Effector memory CD8-positive, alpha-beta T cell (primary cell): Measurements from ENCODE around the gene ADAMTS2.

Experiments
- ATAC-seq: fragments of 150-1000 bp; cut with Tn5 transposase; replicated peaks from 2 replicates; pipeline ENCODE4 v1.10.0; 2021; ENCODE audit warnings: mild to moderate bottlenecking, moderate library complexity
- DNase-seq, 3 experiments: peaks; one replicate each; pipeline ENCODE4 v3.0.0; 2021
- H3K27ac Mint-ChIP-seq, 2 donors: one replicate each; pipeline ENCODE4 v1.8.0; 2022; ENCODE audit warnings: mild to moderate bottlenecking in 2 of 2, mixed read lengths in 2 of 2, moderate library complexity in 2 of 2
- H3K27me3 Mint-ChIP-seq, 2 donors: one replicate each; pipeline ENCODE4 v1.8.0; 2022; ENCODE audit warnings: mixed read lengths in 2 of 2
- H3K36me3 Mint-ChIP-seq: one replicate; pipeline ENCODE4 v1.8.0; 2022; ENCODE audit warnings: mild to moderate bottlenecking, moderate library complexity, mixed read lengths; ENCODE audit not compliant: insufficient read depth
- H3K4me1 Mint-ChIP-seq, 2 donors: one replicate each; pipeline ENCODE4 v1.8.0; 2022; ENCODE audit warnings: low read depth in 2 of 2, mixed read lengths in 2 of 2
- H3K4me3 Mint-ChIP-seq, 2 donors: one replicate each; pipeline ENCODE4 v1.8.0; 2022; ENCODE audit warnings: mild to moderate bottlenecking in 2 of 2, mixed read lengths in 2 of 2, moderate library complexity in 2 of 2
- H3K9me3 Mint-ChIP-seq, 2 donors: one replicate each; pipeline ENCODE4 v1.8.0; 2022; ENCODE audit warnings: mixed read lengths in 2 of 2

ADAMTS2 gene

GRCh38 chr5:179227580-179228311, 117.5 kb downstream of the ADAMTS2 start:
- no peak overlapping the region for H3K27ac Mint-ChIP-seq
- no peak for ATAC-seq

DNA sequence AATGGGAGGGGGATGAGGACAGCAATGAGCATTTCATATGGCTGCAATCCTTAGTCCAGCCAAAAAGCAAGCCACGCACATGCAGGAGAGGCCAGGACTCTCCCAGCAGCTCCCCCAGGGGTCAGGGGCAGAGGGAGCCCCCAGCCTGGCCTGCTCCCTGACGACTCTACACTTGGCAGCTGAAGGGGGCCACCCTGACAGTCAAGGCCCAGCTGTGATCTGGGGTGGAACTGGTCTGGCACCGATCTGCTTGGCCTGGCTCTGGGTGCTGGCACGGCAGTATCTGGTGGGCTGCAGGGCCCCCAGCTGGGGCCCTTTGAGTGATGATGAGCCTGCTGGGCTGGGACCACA, 118.1 kb downstream of the ADAMTS2 start:
- no peak for ATAC-seq
- peaks cover 7 to 8% of the 10 kb centered on the region in 2 donors for H3K9me3 Mint-ChIP-seq

More at GRCh38 chr5:179227580-179228311, 117.5 kb downstream of the ADAMTS2 start:
- H3K4me1 Mint-ChIP-seq, result no peaks in the 10 kb centered on the region
- peaks cover 7 to 8% of the 10 kb centered on the region in 2 donors for H3K9me3 Mint-ChIP-seq
- H3K36me3 Mint-ChIP-seq, result peaks cover 3% of the 10 kb centered on the region
- no peak overlapping the region for H3K4me3 Mint-ChIP-seq
- peaks cover 0 to 41% of the 10 kb centered on the region in 2 donors for H3K27me3 Mint-ChIP-seq
- no peak for DNase-seq

GRCh38 chr5:179226696-179227095, 118.6 kb downstream of the ADAMTS2 start:
- DNase-seq, result no peak
- H3K4me1 Mint-ChIP-seq, result no peaks in the 10 kb centered on the region
- H3K27me3 Mint-ChIP-seq, result peaks cover 0 to 36% of the 10 kb centered on the region in 2 donors
- no peak for ATAC-seq
- H3K36me3 Mint-ChIP-seq, result peaks cover 3% of the 10 kb centered on the region
- H3K4me3 Mint-ChIP-seq, result no peak overlapping the region
- H3K27ac Mint-ChIP-seq, result no peak overlapping the region
- H3K9me3 Mint-ChIP-seq, result peaks cover 7 to 8% of the 10 kb centered on the region in 2 donors

More for the DNA sequence above, 118.1 kb downstream of the ADAMTS2 start:
- Mint-ChIP-seq H3K27ac (no peak overlapping the region), H3K4me3 (no peak overlapping the region), H3K27me3 (peaks cover 0 to 36% of the 10 kb centered on the region in 2 donors), H3K36me3 (peaks cover 3% of the 10 kb centered on the region), H3K4me1 (no peaks in the 10 kb centered on the region)
- no peak for DNase-seq

DNA sequence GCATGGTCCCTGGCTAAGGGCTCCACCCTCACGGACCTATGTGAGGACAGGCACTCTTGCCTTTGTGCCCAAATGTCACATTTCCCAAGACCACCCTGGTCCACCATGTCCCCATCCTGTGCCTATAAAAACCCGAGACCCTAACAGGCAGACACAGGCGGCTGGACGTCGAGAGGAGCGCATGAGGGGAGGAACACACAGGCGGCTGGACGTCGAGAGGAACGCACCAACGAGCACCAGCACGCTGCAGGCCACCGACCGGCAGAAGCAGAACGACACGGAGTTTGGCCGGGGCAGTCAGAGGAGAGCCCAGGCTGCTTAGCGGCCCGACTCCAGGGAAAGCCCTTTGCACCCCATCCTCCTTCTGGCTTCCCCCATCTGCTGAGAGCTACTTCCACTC, 119.9 kb downstream of the ADAMTS2 start:
- ATAC-seq (no peak), DNase-seq (no peak)
- H3K27me3 Mint-ChIP-seq, result peaks cover 4 to 42% of the 10 kb centered on the region in 2 donors
- H3K27ac Mint-ChIP-seq, result no peak overlapping the region
- peaks cover 3% of the 10 kb centered on the region for H3K36me3 Mint-ChIP-seq
- H3K4me1 Mint-ChIP-seq, result no peaks in the 10 kb centered on the region
- H3K9me3 Mint-ChIP-seq, result peaks cover 7 to 8% of the 10 kb centered on the region in 2 donors
- no peak overlapping the region for H3K4me3 Mint-ChIP-seq

DNA sequence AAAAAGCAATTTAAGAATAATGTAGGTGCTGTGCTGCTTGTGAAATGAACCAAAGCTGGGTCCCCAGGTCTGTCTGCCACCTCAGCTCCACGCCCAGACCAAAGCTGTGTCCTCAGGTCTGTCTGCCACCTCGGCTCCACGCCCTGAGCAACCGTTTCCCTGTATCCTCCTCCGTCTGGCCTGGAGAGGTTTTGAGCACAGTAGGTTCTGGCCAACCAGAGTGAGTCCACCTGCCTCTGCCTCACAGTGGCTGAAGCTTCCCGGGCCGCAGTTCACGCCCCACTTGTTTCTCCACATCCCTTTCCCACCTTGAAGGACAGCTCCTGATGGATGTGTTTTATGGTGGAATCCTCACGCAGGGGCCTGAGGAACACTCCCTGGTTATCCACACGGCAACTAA, 120.5 kb downstream of the ADAMTS2 start:
- peaks cover 7 to 8% of the 10 kb centered on the region in 2 donors for H3K9me3 Mint-ChIP-seq
- ATAC-seq (no peak), DNase-seq (no peak)
- H3K27ac Mint-ChIP-seq, result no peak overlapping the region
- no peak overlapping the region for H3K4me3 Mint-ChIP-seq
- H3K27me3 Mint-ChIP-seq, result peaks cover 5 to 45% of the 10 kb centered on the region in 2 donors
- H3K36me3 Mint-ChIP-seq, result peaks cover 4% of the 10 kb centered on the region
- no peaks in the 10 kb centered on the region for H3K4me1 Mint-ChIP-seq

DNA sequence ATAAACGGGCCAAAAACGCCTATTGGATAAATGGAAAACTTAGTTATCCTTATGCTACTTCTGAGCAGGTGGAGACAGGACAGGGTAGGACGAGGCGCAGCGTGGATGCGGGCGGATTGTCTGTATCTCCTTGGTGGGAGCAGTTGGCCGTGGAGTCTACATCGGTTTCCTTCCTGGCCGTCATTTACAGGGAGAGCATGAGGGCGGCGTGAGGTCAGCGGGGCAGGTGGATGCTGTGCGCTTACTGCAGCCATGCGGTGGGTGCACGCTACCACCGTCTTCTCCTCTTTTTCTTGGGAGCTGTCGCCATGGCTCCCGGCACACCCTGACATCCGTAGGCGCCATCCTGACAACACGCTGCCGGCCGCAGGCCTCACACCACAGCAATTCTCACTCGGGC, 121.3 kb downstream of the ADAMTS2 start:
- Mint-ChIP-seq H3K36me3 (peaks cover 3% of the 10 kb centered on the region), H3K27me3 (peaks cover 5 to 45% of the 10 kb centered on the region in 2 donors)
- DNase-seq, result no peak

GRCh38 chr5:179223528-179223927, 121.7 kb downstream of the ADAMTS2 start:
- Mint-ChIP-seq H3K4me1 (no peaks in the 10 kb centered on the region), H3K27me3 (peaks cover 5 to 45% of the 10 kb centered on the region in 2 donors), H3K4me3 (no peak overlapping the region), H3K9me3 (peaks cover 7 to 8% of the 10 kb centered on the region in 2 donors), H3K27ac (no peak overlapping the region), H3K36me3 (peaks cover 3% of the 10 kb centered on the region)
- DNase-seq (no peak), ATAC-seq (no peak)

More for the DNA sequence above, 121.3 kb downstream of the ADAMTS2 start:
- Mint-ChIP-seq H3K9me3 (peaks cover 7 to 8% of the 10 kb centered on the region in 2 donors), H3K27ac (no peak overlapping the region), H3K4me3 (no peak overlapping the region), H3K4me1 (no peaks in the 10 kb centered on the region)
- ATAC-seq, result no peak

GRCh38 chr5:179222246-179223017, 122.8 kb downstream of the ADAMTS2 start:
- ATAC-seq (no peak), DNase-seq (no peak)
- H3K9me3 Mint-ChIP-seq, result peaks cover 7 to 8% of the 10 kb centered on the region in 2 donors
- no peak overlapping the region for H3K27ac Mint-ChIP-seq
- H3K4me3 Mint-ChIP-seq, result no peak overlapping the region
- peaks cover 3% of the 10 kb centered on the region for H3K36me3 Mint-ChIP-seq
- peaks cover 5 to 39% of the 10 kb centered on the region in 2 donors for H3K27me3 Mint-ChIP-seq
- H3K4me1 Mint-ChIP-seq, result no peaks in the 10 kb centered on the region

DNA sequence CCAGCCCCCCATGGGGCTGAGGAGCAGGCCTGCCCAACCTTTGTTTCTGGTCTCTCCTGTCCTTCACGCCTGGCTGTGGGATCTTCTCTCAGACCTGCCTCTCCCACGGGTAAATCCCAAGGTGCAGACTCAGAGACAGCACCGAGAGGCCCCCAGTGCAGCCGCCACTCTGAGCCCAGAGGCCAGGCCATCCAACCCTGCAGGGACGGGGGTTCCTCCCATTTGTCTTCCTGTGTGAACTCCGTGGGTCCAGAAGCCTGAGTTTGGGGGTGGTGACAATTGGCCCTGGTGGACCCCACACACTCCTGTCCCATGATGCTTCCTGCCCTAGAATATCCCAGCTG, 123.4 kb downstream of the ADAMTS2 start:
- H3K27ac Mint-ChIP-seq, result no peak overlapping the region
- peaks cover 5 to 34% of the 10 kb centered on the region in 2 donors for H3K27me3 Mint-ChIP-seq
- H3K9me3 Mint-ChIP-seq, result peaks cover 7 to 8% of the 10 kb centered on the region in 2 donors
- H3K4me1 Mint-ChIP-seq, result no peaks in the 10 kb centered on the region
- peaks cover 3% of the 10 kb centered on the region for H3K36me3 Mint-ChIP-seq
- ATAC-seq (no peak), DNase-seq (no peak)
- H3K4me3 Mint-ChIP-seq, result no peak overlapping the region

- peaks cover 3% of the 10 kb centered on the region for H3K36me3 Mint-ChIP-seq
- peaks cover 7 to 8% of the 10 kb centered on the region in 2 donors for H3K9me3 Mint-ChIP-seq
- H3K27ac Mint-ChIP-seq, result no peak overlapping the region
- H3K27me3 Mint-ChIP-seq, result peaks cover 5 to 31% of the 10 kb centered on the region in 2 donors
- no peak overlapping the region for H3K4me3 Mint-ChIP-seq
- no peaks in the 10 kb centered on the region for H3K4me1 Mint-ChIP-seq
- no peak for DNase-seq
- ATAC-seq, result no peak
Observed at GRCh38 chr5:179221196-179221876, 123.9 kb downstream of the ADAMTS2 start.

DNA sequence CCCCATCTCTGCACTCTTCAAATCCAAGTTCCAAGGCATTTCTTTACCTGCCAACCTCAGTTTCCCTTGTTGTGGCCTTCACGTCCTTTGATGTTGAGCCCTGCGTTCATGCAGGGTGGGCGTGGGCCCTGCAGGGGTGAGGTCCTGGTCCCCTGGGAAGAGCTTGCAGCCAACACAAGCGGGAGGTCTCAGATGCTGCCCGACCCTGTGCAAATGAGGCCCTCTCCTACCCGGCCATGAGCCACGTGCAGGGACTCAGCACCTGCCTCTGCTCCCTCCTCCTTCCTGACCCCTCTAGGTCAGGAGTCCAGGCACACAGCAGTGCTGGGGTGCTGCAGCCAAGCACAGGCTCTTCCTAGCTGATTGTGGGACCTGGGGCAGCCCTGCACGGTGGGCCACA, 124.5 kb downstream of the ADAMTS2 start:
- peaks cover 5 to 31% of the 10 kb centered on the region in 2 donors for H3K27me3 Mint-ChIP-seq
- no peak overlapping the region for H3K4me3 Mint-ChIP-seq
- H3K4me1 Mint-ChIP-seq, result no peaks in the 10 kb centered on the region
- peaks cover 7 to 8% of the 10 kb centered on the region in 2 donors for H3K9me3 Mint-ChIP-seq
- H3K27ac Mint-ChIP-seq, result no peak overlapping the region
- DNase-seq (no peak), ATAC-seq (no peak)
- peaks cover 3% of the 10 kb centered on the region for H3K36me3 Mint-ChIP-seq

DNA sequence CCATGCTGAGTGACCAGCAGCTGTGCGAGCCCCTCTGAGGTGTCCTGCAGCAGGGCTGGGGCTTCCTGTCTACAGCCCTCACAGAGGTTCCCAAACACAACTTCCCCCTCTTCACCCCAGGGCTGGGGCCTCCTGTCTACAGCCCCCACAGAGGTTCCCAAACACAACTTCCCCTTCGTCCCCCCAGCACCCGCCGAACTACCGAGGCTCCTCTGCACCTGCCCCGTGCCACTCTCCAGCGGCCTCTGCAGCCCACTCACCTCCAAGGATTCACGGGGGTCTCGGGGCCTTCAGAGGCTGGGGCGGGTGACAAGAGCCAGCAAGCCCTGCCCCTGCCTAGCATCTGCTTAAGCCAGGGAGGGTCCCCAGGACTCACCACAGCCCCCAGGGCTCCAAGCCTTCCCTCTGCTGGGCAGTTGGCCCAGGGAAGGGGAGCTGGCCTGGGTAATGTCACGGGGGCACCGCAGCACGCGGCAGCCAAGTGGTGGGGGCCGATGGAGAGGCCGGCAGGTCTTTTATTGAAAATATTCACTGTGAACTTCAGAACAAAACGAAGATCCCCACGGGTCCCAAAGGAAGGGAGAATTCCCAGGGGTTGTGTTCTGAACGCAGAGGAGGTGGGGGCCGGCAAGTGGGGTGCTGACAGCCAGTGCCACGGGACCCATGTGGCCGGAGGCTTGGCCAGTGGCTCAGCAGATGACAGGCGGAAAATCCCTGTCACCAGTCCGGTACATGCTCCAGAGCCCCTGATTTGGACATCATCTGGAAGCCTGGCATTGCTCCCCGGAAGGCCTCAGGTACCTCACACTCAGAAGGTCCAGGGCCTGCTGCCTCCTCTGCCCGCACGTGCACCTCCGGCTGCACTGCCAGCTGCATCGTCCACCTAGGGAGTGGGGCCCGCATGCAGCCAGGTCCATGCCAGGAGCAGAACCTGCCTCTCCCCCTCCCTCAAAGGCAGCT, 125.3 kb downstream of the ADAMTS2 start:
- no peak overlapping the region for H3K27ac Mint-ChIP-seq
- H3K27me3 Mint-ChIP-seq, result peaks cover 5 to 23% of the 10 kb centered on the region in 2 donors
- no peak for DNase-seq
- H3K4me1 Mint-ChIP-seq, result no peaks in the 10 kb centered on the region
- H3K36me3 Mint-ChIP-seq, result peaks cover 3% of the 10 kb centered on the region
- ATAC-seq, result no peak
- H3K9me3 Mint-ChIP-seq, result peaks cover 7 to 8% of the 10 kb centered on the region in 2 donors
- no peak overlapping the region for H3K4me3 Mint-ChIP-seq

- H3K4me3 Mint-ChIP-seq, result no peak overlapping the region
- H3K27me3 Mint-ChIP-seq, result peaks cover 5 to 19% of the 10 kb centered on the region in 2 donors
- peaks cover 7 to 8% of the 10 kb centered on the region in 2 donors for H3K9me3 Mint-ChIP-seq
- no peaks in the 10 kb centered on the region for H3K4me1 Mint-ChIP-seq
- DNase-seq (no peak), ATAC-seq (no peak)
- peaks cover 3% of the 10 kb centered on the region for H3K36me3 Mint-ChIP-seq
- H3K27ac Mint-ChIP-seq, result no peak overlapping the region
Observed at GRCh38 chr5:179218943-179219330, 126.3 kb downstream of the ADAMTS2 start.
